H1 (cell line): Measurements from ENCODE around the gene SLC7A9. TPM values are rescaled to one million over a fixed set of nuclear protein-coding genes. Genes with fewer than 3 reads are reported as not detected.
"Not testable (repeated sequence)": the region's sequence is repeated elsewhere in the genome, so short reads cannot be mapped to it uniquely, and the experiment has no call there.

ENCODE experiments used
- CTCF ChIA-PET: fragments of 300-600 bp; sonication (Branson Sonifier 250); formaldehyde crosslinking; loops from one replicate; lab custom pipeline; 2021; ENCODE audit not compliant: partially characterized antibody; lab: Charles Lee
- POLR2A ChIA-PET: fragments of 300-600 bp; sonication (Branson Sonifier 250); formaldehyde crosslinking; loops from one replicate; lab custom pipeline; 2021; ENCODE audit warnings: inconsistent platforms; ENCODE audit not compliant: partially characterized antibody; lab: Charles Lee
- DNase-seq, 2 experiments: peaks; one replicate each; pipeline versions ENCODE4 v3.0.0 to v3.0.0-alpha.2; 2010 to 2022; ENCODE audit warnings: low spot score in 2 of 2, low read depth in 1 of 2, mixed read lengths in 1 of 2
- FAIRE-seq: peaks from 2 replicates; lab custom pipeline; 2011; peaks lifted over from hg19 to GRCh38; lab: Jason Lieb, UNC
- H2AFZ ChIP-seq: 2 replicates; pipeline ENCODE4 v1.8.1; 2012; ENCODE audit warnings: low read length, inconsistent platforms
- H2AK5ac ChIP-seq: 2 replicates; pipeline ENCODE4 v1.6.1; 2013; ENCODE audit warnings: low read depth, low read length
- H2BK120ac ChIP-seq: replicated peaks from 2 replicates; pipeline ENCODE3; 2013; ENCODE audit warnings: low read depth, low read length, inconsistent platforms
- H2BK12ac ChIP-seq: 2 replicates; pipeline ENCODE4 v1.6.1; 2013; ENCODE audit warnings: low read depth, low read length
- H2BK15ac ChIP-seq: 2 replicates; pipeline ENCODE4 v1.6.1; 2013; ENCODE audit warnings: low read length
- H2BK20ac ChIP-seq: 2 replicates; pipeline ENCODE4 v1.6.1; 2013; ENCODE audit warnings: low read length
- H2BK5ac ChIP-seq: 2 replicates; pipeline ENCODE4 v1.6.1; 2013; ENCODE audit warnings: low read depth, low read length
- H3K14ac ChIP-seq: 2 replicates; pipeline ENCODE4 v1.6.1; 2013; ENCODE audit warnings: inconsistent platforms; ENCODE audit not compliant: insufficient read length
- H3K18ac ChIP-seq: 2 replicates; pipeline ENCODE4 v1.6.1; 2013; ENCODE audit warnings: low read length; ENCODE audit errors: extremely low read depth
- H3K23ac ChIP-seq: 2 replicates; pipeline ENCODE4 v1.6.1; 2013; ENCODE audit warnings: inconsistent platforms; ENCODE audit not compliant: insufficient read length
- H3K23me2 ChIP-seq: 2 replicates; pipeline ENCODE4 v1.6.1; 2013; ENCODE audit warnings: low read depth, low read length
- H3K27ac ChIP-seq: 2 replicates; pipeline ENCODE4 v1.6.1; 2011; ENCODE audit warnings: low read depth, low read length, inconsistent platforms
- H3K27me3 ChIP-seq, 4 experiments: replicated peaks in 1 of 4; 1 replicate in 1 of 4; 2 replicates in 3 of 4; pipeline versions ENCODE4 v1.6.1 to v1.8.1; 2011 to 2013; ENCODE audit warnings: low read length in 3 of 4, mild to moderate bottlenecking in 3 of 4, inconsistent platforms in 2 of 4, mixed read lengths in 2 of 4, moderate library complexity in 1 of 4; ENCODE audit not compliant: control insufficient read depth in 3 of 4, insufficient read depth in 3 of 4; ENCODE audit errors: extremely low read depth in 1 of 4
- H3K36me3 ChIP-seq, 4 experiments: 2 replicates each; pipeline versions ENCODE4 v1.6.1 to v1.8.1; 2011 to 2013; ENCODE audit warnings: mild to moderate bottlenecking in 4 of 4, low read length in 3 of 4, moderate library complexity in 2 of 4, control low read depth in 1 of 4, inconsistent platforms in 1 of 4; ENCODE audit not compliant: insufficient read depth in 4 of 4, control insufficient read depth in 2 of 4
- H3K4ac ChIP-seq: replicated peaks from 2 replicates; pipeline ENCODE3; 2013; ENCODE audit warnings: low read length, low read depth, mixed read lengths, inconsistent platforms; ENCODE audit not compliant: insufficient read length
- H3K4me1 ChIP-seq, 4 experiments: replicated peaks in 1 of 4; 1 replicate in 1 of 4; 2 replicates in 3 of 4; pipeline versions ENCODE4 v1.6.1 to v1.8.1; 2011 to 2013; ENCODE audit warnings: low read length in 3 of 4, inconsistent platforms in 2 of 4, mixed read lengths in 1 of 4; ENCODE audit not compliant: insufficient read depth in 4 of 4, control insufficient read depth in 3 of 4
- H3K4me2 ChIP-seq, 2 experiments: 2 replicates each; pipeline versions ENCODE4 v1.6.1 to v1.8.1; 2011 to 2013; ENCODE audit warnings: low read depth in 2 of 2, low read length in 2 of 2, control low read depth in 1 of 2, inconsistent platforms in 1 of 2, mild to moderate bottlenecking in 1 of 2; ENCODE audit not compliant: insufficient read depth in 1 of 2
- H3K4me3 ChIP-seq, 4 experiments: fragments of 200-600, 300-600 bp in 1 of 4; sonication (generic), shearing (Covaris generic), sonication (Bioruptor Twin) in 1 of 4; 2 replicates each; pipeline versions ENCODE4 v1.5.1 to v1.8.1; 2011 to 2016; ENCODE audit warnings: low read length in 4 of 4, low read depth in 3 of 4, control low read depth in 2 of 4, inconsistent platforms in 2 of 4, mild to moderate bottlenecking in 2 of 4, mixed read lengths in 1 of 4, moderate library complexity in 1 of 4; ENCODE audit not compliant: insufficient read depth in 2 of 4; ENCODE audit errors: extremely low read depth in 1 of 4
- H3K56ac ChIP-seq: replicated peaks from 2 replicates; pipeline ENCODE3; 2013; ENCODE audit warnings: low read depth, mild to moderate bottlenecking, mixed read lengths, low read length, inconsistent platforms; ENCODE audit not compliant: insufficient read length
- H3K79me1 ChIP-seq: 2 replicates; pipeline ENCODE4 v1.6.1; 2013; ENCODE audit warnings: low read depth, low read length, control low read depth
- H3K79me2 ChIP-seq, 2 experiments: 2 replicates each; pipeline versions ENCODE4 v1.6.1 to v1.8.1; 2012 to 2013; ENCODE audit warnings: low read length in 2 of 2, mild to moderate bottlenecking in 2 of 2, inconsistent platforms in 1 of 2; ENCODE audit not compliant: insufficient read depth in 2 of 2, control insufficient read depth in 1 of 2
- H3K9ac ChIP-seq, 4 experiments: replicated peaks in 1 of 4; 1 replicate in 1 of 4; 2 replicates in 3 of 4; pipeline versions ENCODE4 v1.6.1 to v1.8.1; 2011 to 2013; ENCODE audit warnings: low read depth in 3 of 4, low read length in 3 of 4, control low read depth in 2 of 4, mild to moderate bottlenecking in 2 of 4, moderate library complexity in 2 of 4, inconsistent platforms in 1 of 4; ENCODE audit errors: extremely low read depth in 1 of 4
- H3K9me3 ChIP-seq, 2 experiments: 2 replicates each; pipeline versions ENCODE4 v1.6.1 to v1.8.1; 2012 to 2013; ENCODE audit warnings: mild to moderate bottlenecking in 2 of 2, moderate library complexity in 2 of 2, control low read depth in 1 of 2, inconsistent platforms in 1 of 2, low read depth in 1 of 2, low read length in 1 of 2, mixed read lengths in 1 of 2; ENCODE audit not compliant: insufficient read depth in 2 of 2
- H4K20me1 ChIP-seq, 2 experiments: replicated peaks in 1 of 2; 2 replicates each; pipeline versions ENCODE3 to v1.8.1; 2011 to 2013; ENCODE audit warnings: inconsistent platforms in 2 of 2, low read length in 2 of 2, mild to moderate bottlenecking in 1 of 2; ENCODE audit not compliant: insufficient read depth in 2 of 2, control insufficient read depth in 1 of 2
- H4K5ac ChIP-seq: 2 replicates; pipeline ENCODE4 v1.6.1; 2013; ENCODE audit warnings: low read length, low read depth, mixed read lengths, inconsistent platforms; ENCODE audit not compliant: insufficient read length
- H4K8ac ChIP-seq: 2 replicates; pipeline ENCODE4 v1.8.0; 2013; ENCODE audit warnings: mild to moderate bottlenecking, moderate library complexity, low read length, inconsistent platforms; ENCODE audit not compliant: insufficient read depth; ENCODE audit errors: extremely low read depth
- H4K91ac ChIP-seq: replicated peaks from 2 replicates; pipeline ENCODE3; 2013; ENCODE audit warnings: low read length, mixed read lengths, inconsistent platforms; ENCODE audit not compliant: insufficient read length
- WGBS, 2 experiments: shearing (Covaris generic) in 1 of 2; methylation state at CpG; one replicate each; pipeline versions ENCODE4 v1.1.6 to v1.1.7; 2013 to 2015; ENCODE audit warnings: low lambda C conversion rate in 2 of 2, mixed read lengths in 2 of 2, inconsistent platforms in 1 of 2, low coverage in 1 of 2, missing lambda C conversion rate in 1 of 2; ENCODE audit not compliant: insufficient replicate concordance in 2 of 2, insufficient coverage in 1 of 2, insufficient read length in 1 of 2; ENCODE audit errors: extremely low coverage in 1 of 2, missing lambda C conversion rate in 1 of 2; 5-methylcytosine and 5-hydroxymethylcytosine counted together
- polyA plus RNA-seq, 7 experiments: library from polyadenylated mRNA; depleted of rRNA in 3 of 7; stranded (reverse) in 5 of 7; unstranded in 2 of 7; fragments of >200 nt in 5 of 7; fragments of 200-250 nt in 2 of 7; gene quantifications; 1 replicate in 5 of 7; 2 replicates in 1 of 7; 4 replicates in 1 of 7; pipeline versions ENCODE4 v1.2.1 to v1.2.3, GENCODE V29; 2011 to 2013; ENCODE audit warnings: missing spikeins in 2 of 7, mixed read lengths in 2 of 7
- total RNA-seq: library from RNA; stranded (reverse); fragmentation: NEBNext Ultra II Directional; extraction: Animal tissue kit (Norgen Biotek cat#: 25700); gene quantifications from 2 replicates; pipeline ENCODE4 v1.2.1, GENCODE V29; 2021

Gene SLC7A9
- total and polyA plus RNA-seq, 2 of the 8 experiments (the other 6 are each of a cell fraction or from before 2014, with no cell fraction given) = 0.15 TPM; not detected in 1

DNA sequence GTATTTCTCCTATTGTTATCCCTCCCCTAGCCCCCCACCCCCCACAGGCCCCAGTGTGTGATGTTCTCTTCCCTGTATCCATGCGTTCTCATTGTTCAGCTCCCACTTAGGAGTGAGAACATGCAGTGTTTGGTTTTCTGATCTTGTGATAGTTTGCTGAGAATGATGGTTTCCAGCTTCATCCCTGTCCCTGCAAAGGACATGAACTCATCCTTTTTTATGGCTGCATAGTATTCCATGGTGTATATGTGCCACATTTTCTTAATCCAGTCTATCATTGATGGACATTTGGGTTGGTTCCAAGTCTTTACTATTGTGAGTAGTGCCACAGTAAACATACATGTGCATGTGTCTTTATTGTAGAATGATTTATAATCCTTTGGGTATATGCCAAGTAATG, 87.5 kb downstream of the SLC7A9 start:
- H2AFZ ChIP-seq, H3K27ac ChIP-seq, H4K20me1 ChIP-seq, H3K9me3 ChIP-seq, H3K36me3 ChIP-seq, H3K4me2 ChIP-seq, H4K5ac ChIP-seq, H2BK20ac ChIP-seq, H4K91ac ChIP-seq, H2BK120ac ChIP-seq, H3K23me2 ChIP-seq, H3K14ac ChIP-seq, FAIRE-seq, H3K4ac ChIP-seq, H2BK5ac ChIP-seq, DNase-seq, CTCF ChIA-PET, H3K23ac ChIP-seq, H3K56ac ChIP-seq, H2BK12ac ChIP-seq, H3K18ac ChIP-seq, H3K79me1 ChIP-seq, H3K27me3 ChIP-seq, H2BK15ac ChIP-seq, H3K4me3 ChIP-seq, POLR2A ChIA-PET, H3K9ac ChIP-seq, H4K8ac ChIP-seq, H3K79me2 ChIP-seq, H2AK5ac ChIP-seq: not testable (repeated sequence)
- 100% methylated on average over 1 of the region's 1 CpG; no CpG with 5 or more reads in 1 of the 2 experiments for WGBS, 2 experiments
- peaks cover 2 to 11% (median 4%) of the 10 kb centered on the region in 4 experiments; a peak in 6 of 7 replicates for H3K4me1 ChIP-seq
